BLaER1 treated with 17β-estradiol and CSF1 and Interleukin-3, amounts not matched to agents 10 nM and 100 nM (cell line): ENCODE results near the gene CARMIL1.

Experiments
- H3K27ac ChIP-seq, 11 experiments: shearing (Covaris generic); formaldehyde crosslinking; 2 replicates each; pipeline ENCODE4 v1.8.1; 2022
- H3K27me3 ChIP-seq, 11 experiments: shearing (Covaris generic); formaldehyde crosslinking; 2 replicates each; pipeline ENCODE4 v1.8.1; 2022
- H3K36me3 ChIP-seq, 11 experiments: shearing (Covaris generic); formaldehyde crosslinking; 2 replicates each; pipeline ENCODE4 v1.8.1; 2022
- H3K4me1 ChIP-seq, 10 experiments: shearing (Covaris generic); formaldehyde crosslinking; 2 replicates each; pipeline ENCODE4 v1.8.1; 2022
- H3K4me2 ChIP-seq, 11 experiments: shearing (Covaris generic); formaldehyde crosslinking; 2 replicates each; pipeline ENCODE4 v1.8.1; 2022
- H3K4me3 ChIP-seq, 10 experiments: shearing (Covaris generic); formaldehyde crosslinking; 2 replicates each; pipeline ENCODE4 v1.8.1; 2022
- H3K9ac ChIP-seq, 11 experiments: shearing (Covaris generic); formaldehyde crosslinking; 2 replicates each; pipeline ENCODE4 v1.8.1; 2022
- H3K9me3 ChIP-seq, 11 experiments: shearing (Covaris generic); formaldehyde crosslinking; replicated peaks in 1 of 11; 2 replicates each; pipeline ENCODE4 v1.8.1; 2022
- H4K20me1 ChIP-seq, 11 experiments: shearing (Covaris generic); formaldehyde crosslinking; 2 replicates each; pipeline ENCODE4 v1.8.1; 2022
- Cebpa-rat ChIP-seq, 11 experiments: shearing (Covaris generic); IDR thresholded peaks; 2 replicates each; pipeline ENCODE4 v1.8.1; 2022

Gene CARMIL1

DNA sequence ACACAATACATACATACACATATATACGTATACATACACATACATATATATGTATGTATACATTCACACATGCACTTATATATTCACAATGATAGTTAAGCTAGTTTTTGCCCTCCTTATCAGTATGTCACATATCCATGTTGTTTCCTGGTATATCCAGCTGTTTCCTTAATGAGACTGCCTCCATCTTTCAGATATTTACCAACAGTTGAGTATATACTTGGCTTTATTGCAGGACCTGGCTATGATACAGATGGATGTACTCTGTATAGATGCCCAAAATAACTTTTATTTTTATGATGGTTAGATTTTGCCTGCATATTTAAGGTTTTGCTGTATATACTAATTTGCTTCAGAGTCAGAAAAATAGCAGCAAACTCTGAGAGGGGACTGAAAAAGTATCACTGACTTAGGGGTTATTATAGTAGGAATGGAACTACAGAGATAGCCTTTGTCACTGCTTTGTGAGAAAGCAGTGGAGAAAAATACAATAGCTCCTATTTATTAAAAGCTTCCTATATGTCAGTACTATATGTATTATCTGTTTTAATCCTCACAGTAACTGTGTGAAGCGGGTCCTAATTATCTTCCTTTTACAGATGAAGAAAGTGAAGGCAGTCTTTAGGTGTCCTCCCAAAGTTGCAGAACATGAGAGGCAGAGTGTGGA lies 35.5 kb downstream of the CARMIL1 start:
- no peak for TF ChIP-seq Cebpa-rat (IDR thresholded peaks at IDR 0.05)

DNA sequence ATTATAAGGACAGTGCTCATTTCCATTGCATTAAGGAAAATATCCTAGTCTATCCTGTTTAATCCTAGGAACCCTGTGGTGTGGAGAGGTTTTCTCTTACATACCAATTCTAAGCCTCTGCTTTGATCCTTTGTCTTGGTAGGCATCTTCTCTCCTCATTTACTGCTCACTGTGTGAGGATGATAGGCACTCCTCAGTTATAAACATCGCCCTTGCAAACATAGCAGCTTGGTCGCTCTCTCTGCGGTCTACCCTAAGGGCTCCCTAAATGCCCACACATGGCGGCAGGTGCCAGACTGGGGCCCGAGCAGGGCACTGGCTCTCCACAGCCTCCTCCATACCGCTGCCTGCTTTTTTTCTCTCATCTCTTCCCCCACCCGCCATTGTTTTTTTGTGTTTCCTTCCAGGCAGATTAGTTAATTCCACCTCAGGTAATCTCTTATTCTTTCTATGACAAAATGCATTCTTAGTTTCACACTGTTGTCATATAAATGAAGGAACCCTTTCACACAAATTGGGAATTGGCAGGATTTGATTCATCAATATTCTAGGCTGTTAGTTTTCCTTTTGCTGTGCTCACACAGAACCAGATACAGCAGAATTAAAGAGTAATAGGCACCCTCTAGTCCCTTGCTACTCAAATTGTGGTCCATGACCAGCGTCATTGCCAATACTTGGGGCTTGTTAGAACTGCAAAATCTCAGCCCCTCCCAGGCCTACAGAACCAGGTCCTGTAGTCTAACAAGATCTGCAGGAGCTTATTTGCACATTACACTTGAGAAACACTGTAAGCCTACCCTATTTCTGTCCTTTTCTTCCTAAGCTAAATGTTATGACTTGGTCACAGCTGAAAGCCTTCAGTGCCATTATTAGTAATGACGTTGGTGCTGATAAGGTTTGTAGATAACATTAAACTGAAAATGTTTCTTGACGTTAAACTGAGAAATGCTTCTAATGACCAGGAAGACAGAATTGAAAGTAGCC lies 36.3 kb downstream of the CARMIL1 start:
- Histone ChIP-seq H4K20me1 (peaks cover 0 to 4% (median 0%) of the 10 kb centered on the region in 11 experiments; a peak in 1 of 22 replicates), H3K4me1 (peaks cover 21 to 29% (median 25%) of the 10 kb centered on the region in 10 experiments), H3K4me2 (no peak overlapping the region), H3K27me3 (no peaks in the 10 kb centered on the region), H3K36me3 (no peaks in the 10 kb centered on the region), H3K9ac (no peak overlapping the region), H3K4me3 (no peak overlapping the region), H3K27ac (peak overlapping the region in 1 of 11 experiments; percentile 27; a peak in 1 of 22 replicates), H3K9me3 (no peaks in the 10 kb centered on the region)
- TF ChIP-seq Cebpa-rat (IDR thresholded peaks at IDR 0.05), result no peak

More for the DNA sequence above, 35.5 kb downstream of the CARMIL1 start:
- no peaks in the 10 kb centered on the region for H3K36me3 ChIP-seq
- no peaks in the 10 kb centered on the region for H3K27me3 ChIP-seq
- H3K9me3 ChIP-seq, result no peaks in the 10 kb centered on the region
- peak overlapping the region in 3 of 11 experiments; percentile 27 to 64 (median 53); a peak in 2 of 22 replicates for H3K27ac ChIP-seq
- H4K20me1 ChIP-seq, result peaks cover 0 to 4% (median 0%) of the 10 kb centered on the region in 11 experiments; a peak in 1 of 22 replicates
- H3K9ac ChIP-seq, result no peak overlapping the region
- no peak overlapping the region for H3K4me3 ChIP-seq
- peaks cover 21 to 29% (median 25%) of the 10 kb centered on the region in 10 experiments for H3K4me1 ChIP-seq
- no peak overlapping the region; a peak in 2 of 22 replicates for H3K4me2 ChIP-seq

DNA sequence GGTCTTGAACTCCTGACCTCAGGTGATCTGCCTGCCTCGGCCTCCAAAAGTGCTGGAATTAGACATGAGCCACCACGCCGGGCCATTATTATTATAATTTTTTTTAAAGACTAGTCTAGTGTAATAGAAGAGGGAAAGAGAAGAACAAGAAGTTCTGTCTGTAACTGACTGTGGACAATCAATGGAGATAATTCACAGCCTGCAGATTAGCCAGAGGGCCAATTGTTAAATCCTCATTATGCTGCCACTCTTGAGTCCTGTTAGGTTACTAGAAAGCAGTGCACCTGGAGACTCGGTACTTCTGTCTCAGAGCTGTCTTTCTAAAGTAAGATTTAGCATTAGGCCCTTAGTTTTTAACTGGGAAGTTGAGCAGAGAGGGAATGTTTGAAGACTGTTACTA lies 37.5 kb downstream of the CARMIL1 start:
- H3K9me3 ChIP-seq, result no peaks in the 10 kb centered on the region

DNA sequence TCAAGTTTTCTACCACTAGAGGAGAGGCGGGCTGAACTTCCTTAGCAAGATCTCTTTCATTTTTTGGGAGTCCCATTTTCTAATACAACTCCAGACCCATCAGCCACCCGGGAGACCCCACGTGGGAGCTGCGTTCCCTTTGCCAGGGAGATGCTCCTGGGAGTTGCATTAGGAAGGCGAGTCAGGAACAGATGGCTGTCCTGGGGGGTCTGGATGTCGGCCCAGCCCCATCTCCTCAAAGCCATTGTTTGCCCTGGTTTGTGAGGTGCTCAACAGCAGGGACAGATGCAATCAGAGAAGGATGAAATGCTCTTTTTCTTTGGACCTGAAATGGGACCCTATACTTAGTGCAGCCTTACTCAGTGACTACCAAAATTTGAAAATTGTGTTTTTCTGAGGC lies 39.4 kb downstream of the CARMIL1 start:
- no peaks in the 10 kb centered on the region for H3K36me3 ChIP-seq
- no peak overlapping the region for H3K4me2 ChIP-seq
- H3K27ac ChIP-seq, result no peak overlapping the region
- H3K9ac ChIP-seq, result no peak overlapping the region
- peaks cover 5 to 12% (median 6%) of the 10 kb centered on the region in 10 experiments for H3K4me1 ChIP-seq
- H3K27me3 ChIP-seq, result no peaks in the 10 kb centered on the region
- H4K20me1 ChIP-seq, result no peaks in the 10 kb centered on the region
- H3K9me3 ChIP-seq, result no peaks in the 10 kb centered on the region
- no peak for TF ChIP-seq Cebpa-rat (IDR thresholded peaks at IDR 0.05)
- H3K4me3 ChIP-seq, result no peak overlapping the region

More for the DNA sequence above, 37.5 kb downstream of the CARMIL1 start:
- Histone ChIP-seq H3K9ac (no peak overlapping the region), H3K27ac (no peak overlapping the region), H3K36me3 (no peaks in the 10 kb centered on the region), H3K4me1 (peaks cover 21 to 29% (median 24%) of the 10 kb centered on the region in 10 experiments), H3K4me2 (no peak overlapping the region), H4K20me1 (peaks cover 0 to 4% (median 0%) of the 10 kb centered on the region in 11 experiments; a peak in 1 of 22 replicates), H3K27me3 (no peaks in the 10 kb centered on the region), H3K4me3 (no peak overlapping the region)
- no peak for TF ChIP-seq Cebpa-rat (IDR thresholded peaks at IDR 0.05)

DNA sequence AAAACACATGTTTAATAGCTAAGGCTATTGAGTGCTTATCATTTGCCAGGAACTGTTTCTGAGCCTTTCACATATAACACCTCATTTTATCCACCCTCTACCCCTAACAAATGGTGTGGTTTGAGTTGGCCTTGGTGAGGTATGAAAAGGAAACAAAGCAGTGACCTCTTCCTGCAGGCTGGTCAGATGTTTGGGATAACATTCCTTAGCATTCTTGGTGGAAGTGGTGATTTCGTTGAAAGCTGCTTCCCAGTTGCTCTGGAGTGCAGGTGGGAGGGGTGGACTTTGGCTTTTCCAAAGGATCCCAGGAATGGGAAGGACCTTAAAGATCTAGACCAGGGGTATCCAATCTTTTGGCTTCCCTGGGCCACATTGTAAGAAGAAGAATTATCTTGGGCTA lies 41.3 kb downstream of the CARMIL1 start:
- Histone ChIP-seq H4K20me1 (no peaks in the 10 kb centered on the region), H3K4me3 (no peak overlapping the region), H3K27ac (no peak overlapping the region), H3K27me3 (no peaks in the 10 kb centered on the region), H3K9me3 (no peaks in the 10 kb centered on the region), H3K9ac (no peak overlapping the region), H3K4me1 (no peaks in the 10 kb centered on the region), H3K4me2 (no peak overlapping the region), H3K36me3 (no peaks in the 10 kb centered on the region)
- no peak for TF ChIP-seq Cebpa-rat (IDR thresholded peaks at IDR 0.05)

DNA sequence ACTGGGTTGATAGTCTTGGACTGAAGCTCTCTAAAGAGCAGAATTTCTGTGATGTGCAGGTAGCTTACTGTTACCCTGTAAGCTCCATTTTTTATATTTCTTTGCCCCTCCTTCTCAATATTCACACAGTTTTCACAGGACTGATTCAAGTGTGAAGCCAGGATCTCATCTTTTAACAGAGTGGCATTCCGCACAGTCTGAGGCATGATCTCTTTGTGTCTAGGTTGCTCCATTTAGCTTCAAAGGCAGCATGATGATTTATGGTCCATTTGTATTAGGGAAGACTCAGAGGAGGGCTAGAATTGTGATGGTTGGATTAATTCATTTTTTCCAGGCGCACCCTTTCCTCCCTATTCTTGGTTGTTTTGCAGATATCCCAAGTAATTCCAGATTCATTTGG lies 43.5 kb downstream of the CARMIL1 start:
- H3K4me3 ChIP-seq, result no peak overlapping the region
- no peak overlapping the region for H3K4me2 ChIP-seq
- no peak overlapping the region for H3K9ac ChIP-seq
- no peak overlapping the region for H3K27ac ChIP-seq
- H3K4me1 ChIP-seq, result no peaks in the 10 kb centered on the region
- H3K9me3 ChIP-seq, result no peaks in the 10 kb centered on the region
- no peaks in the 10 kb centered on the region for H3K36me3 ChIP-seq
- no peak for TF ChIP-seq Cebpa-rat (IDR thresholded peaks at IDR 0.05)
- H3K27me3 ChIP-seq, result no peaks in the 10 kb centered on the region
- no peaks in the 10 kb centered on the region for H4K20me1 ChIP-seq

DNA sequence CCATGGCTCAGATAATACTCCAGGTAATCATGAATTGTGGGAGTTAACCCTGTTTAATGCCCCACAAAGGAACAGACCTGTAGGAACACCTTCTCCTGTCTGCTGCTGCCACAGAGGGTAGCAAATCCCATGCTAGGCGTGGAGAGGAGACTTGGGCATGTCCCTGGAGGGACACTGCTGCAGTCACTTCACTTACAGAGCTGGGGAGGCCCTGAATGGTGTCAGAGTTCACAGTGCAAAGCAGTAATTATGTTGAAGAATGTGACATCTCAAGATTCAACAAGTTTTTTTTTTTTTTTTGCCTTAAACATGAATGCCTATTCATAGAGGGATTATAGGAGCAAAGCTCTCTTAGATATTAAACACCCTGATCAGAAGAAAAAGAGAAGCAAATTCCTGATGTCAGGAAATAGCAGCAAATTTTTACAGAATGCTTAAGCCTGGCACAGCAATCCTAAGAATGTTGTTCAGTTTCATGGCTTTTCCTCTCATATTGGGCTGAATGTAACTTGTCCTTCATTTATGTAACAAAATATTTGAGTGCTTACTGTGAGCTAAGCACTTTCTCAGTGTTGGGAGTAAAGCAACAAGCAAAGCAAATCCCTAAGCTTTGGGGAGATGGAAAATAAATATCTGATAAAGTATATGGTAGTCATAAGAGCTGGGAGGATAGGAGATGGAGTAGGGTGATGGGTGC lies 45.0 kb downstream of the CARMIL1 start:
- TF ChIP-seq Cebpa-rat (IDR thresholded peaks at IDR 0.05), result no peak
- Histone ChIP-seq H3K9me3 (no peaks in the 10 kb centered on the region), H3K4me3 (no peak overlapping the region), H3K4me1 (peaks cover 0 to 2% (median 0%) of the 10 kb centered on the region in 10 experiments; a peak in 1 of 20 replicates), H3K27me3 (no peaks in the 10 kb centered on the region), H3K36me3 (no peaks in the 10 kb centered on the region), H3K4me2 (no peak overlapping the region), H3K9ac (no peak overlapping the region), H4K20me1 (no peaks in the 10 kb centered on the region), H3K27ac (no peak overlapping the region)

DNA sequence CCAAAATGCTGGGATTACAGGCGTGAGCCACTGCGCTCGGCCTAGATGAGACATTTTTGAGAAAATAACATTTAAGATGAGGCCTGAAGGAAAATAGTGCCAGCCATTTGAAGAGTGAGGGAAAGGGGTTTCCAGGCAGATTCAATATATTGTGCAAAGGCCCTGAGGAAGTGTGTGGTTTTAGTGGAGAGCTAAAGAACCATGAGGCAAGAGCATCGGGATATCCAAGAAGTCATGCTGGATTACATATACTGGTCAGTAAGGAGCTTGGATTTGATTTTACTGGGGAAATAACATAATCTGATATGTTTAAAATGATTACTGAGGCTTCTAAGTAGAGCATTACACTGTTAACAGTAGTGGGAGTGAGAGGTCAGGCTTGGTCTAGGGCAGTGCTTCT lies 47.0 kb downstream of the CARMIL1 start:
- no peak for TF ChIP-seq Cebpa-rat (IDR thresholded peaks at IDR 0.05)
- Histone ChIP-seq H3K9me3 (no peaks in the 10 kb centered on the region), H3K4me2 (no peak overlapping the region)

DNA sequence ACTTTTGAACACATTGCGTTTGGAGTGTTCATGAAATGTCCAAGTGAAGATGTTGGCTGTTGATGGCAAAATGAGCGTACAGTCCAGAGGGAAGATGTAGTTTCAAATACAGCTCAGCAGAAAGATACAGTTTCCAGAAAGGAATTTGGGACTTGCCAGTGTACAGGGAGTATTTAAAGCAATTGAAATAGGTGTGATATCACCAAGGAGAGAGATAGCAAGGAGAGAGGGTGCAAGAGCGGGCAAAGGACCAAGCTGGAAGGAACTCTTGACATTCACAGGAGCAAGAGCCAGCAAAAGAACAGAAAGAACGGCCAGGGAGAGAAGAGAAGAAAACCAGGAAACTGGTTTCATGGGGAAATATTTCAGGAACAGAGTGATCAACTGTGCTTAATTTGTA lies 47.8 kb downstream of the CARMIL1 start:
- no peak overlapping the region for H3K4me2 ChIP-seq
- no peak overlapping the region for H3K9ac ChIP-seq
- TF ChIP-seq Cebpa-rat (IDR thresholded peaks at IDR 0.05), result no peak
- peaks cover 0 to 6% (median 0%) of the 10 kb centered on the region in 10 experiments; a peak in 1 of 20 replicates for H3K4me1 ChIP-seq
- H3K27me3 ChIP-seq, result no peaks in the 10 kb centered on the region
- no peak overlapping the region for H3K4me3 ChIP-seq
- no peak overlapping the region for H3K27ac ChIP-seq
- no peaks in the 10 kb centered on the region for H4K20me1 ChIP-seq
- H3K9me3 ChIP-seq, result no peaks in the 10 kb centered on the region
- H3K36me3 ChIP-seq, result no peaks in the 10 kb centered on the region

More for the DNA sequence above, 47.0 kb downstream of the CARMIL1 start:
- Histone ChIP-seq H3K9ac (no peak overlapping the region), H3K36me3 (no peaks in the 10 kb centered on the region), H4K20me1 (no peaks in the 10 kb centered on the region), H3K4me3 (no peak overlapping the region), H3K27ac (no peak overlapping the region), H3K4me1 (peaks cover 0 to 6% (median 0%) of the 10 kb centered on the region in 10 experiments; a peak in 1 of 20 replicates), H3K27me3 (no peaks in the 10 kb centered on the region)
